ENCODE results near the gene HFM1.
"Not testable (repeated sequence)": the region's sequence is repeated elsewhere in the genome, so short reads cannot be mapped to it uniquely, and the experiment has no call there.

Gene HFM1

DNA sequence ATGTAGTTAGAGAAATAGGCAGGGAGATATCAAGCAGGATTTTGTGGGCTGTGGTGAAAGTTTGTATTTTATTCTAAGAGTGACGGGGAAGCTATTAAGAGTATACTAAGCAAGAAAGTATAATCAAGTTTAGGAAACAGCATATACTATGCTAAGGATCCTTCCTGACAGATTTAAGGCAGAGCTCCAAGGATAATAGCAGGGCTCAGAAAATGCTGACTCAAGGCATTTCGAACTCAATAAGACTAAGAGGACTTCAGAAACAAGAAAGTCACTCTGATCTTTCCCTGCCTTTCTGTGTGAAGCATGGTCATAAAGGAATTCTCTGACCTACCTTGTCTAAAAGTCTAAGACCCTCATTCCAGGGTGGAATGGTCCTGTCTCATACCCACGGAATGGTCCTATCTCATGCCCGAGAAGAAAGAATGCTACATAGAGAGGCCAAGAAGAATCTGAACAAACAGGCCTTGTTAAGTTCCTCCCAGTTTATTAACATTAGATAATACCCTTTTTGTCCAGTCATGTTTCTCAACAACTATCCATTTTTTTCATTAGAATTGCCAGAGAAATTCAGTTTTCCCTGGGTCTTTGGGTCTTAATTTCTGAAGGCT is 59.1 kb downstream of the HFM1 start:
- DNase-seq = no peak

DNA sequence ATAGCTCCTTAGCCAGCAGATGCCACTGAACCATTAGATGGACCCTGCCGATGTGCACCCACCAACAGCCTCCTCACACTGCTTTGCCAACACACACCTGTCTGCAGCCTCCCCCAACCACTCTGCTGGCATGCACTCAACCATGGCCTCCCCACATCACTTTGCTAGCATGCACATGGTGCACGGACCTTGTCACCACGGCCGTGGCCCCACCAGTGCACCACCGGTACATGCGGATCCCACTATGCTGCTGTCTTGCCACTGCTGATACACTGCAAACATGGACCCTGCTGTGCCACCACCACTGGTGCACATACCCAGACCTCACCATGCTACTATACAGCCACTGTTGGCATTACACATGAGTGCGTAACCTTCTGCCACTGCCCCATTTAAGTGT is 66.1 kb downstream of the HFM1 start:
- DNase-seq = no peak

DNA sequence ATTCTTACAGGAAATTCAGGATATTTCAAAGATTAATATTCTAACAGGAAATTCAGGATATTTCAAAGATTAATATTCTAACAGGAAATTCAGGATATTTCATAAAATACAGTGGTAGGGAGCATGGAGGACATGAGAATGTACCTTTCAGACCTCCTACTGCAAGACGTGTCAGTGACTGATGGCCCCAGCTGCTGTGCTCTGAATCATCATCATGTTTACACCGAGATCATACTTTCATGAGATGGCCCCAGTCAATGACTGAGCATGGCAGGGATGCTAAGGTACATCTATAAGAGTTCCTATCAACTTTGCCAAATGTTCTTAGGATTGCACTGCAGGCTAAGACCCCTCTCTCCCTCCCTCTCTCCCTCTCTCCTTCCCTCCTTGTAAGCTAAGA is 69.0 kb downstream of the HFM1 start:
- no peak for DNase-seq

DNA sequence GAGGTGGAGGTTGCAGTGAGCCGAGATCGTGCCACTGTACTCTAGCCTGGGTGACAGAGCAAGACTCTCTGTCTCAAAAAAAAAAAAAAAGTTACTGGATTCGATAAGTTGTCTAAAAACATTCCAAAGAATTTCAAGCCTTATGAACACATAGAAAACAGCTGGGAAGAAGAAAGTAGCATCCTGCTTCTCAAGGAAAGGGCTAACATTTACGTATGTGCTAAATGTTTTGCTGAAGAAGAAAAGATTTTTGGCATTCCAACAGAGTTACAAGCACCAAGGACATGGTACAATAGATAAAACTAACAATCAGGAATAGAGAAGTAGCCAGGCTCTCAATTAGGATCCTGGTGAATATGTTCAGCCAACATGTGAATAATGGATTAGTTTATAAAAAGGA is 69.8 kb downstream of the HFM1 start:
- DNase-seq = no peak

DNA sequence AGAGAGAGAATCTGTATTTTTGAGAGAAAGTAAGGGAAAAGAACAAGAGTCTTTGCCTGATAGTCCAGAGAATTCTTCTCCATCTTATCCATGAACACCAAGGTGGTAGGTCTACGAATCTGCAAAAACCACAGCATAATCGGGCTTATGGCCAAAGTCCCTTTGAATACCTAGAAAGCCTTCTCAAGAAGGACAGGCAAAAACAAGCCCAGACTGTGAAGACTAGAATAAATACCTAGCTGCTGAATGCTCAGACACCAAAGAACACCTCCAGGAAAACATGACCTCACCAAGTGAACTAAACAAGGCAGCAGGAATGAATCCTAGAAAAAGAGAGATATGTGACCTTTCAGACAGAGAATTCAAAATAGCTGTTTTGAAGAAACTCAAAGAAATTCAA is 79.2 kb downstream of the HFM1 start:
- DNase-seq = no peak

DNA sequence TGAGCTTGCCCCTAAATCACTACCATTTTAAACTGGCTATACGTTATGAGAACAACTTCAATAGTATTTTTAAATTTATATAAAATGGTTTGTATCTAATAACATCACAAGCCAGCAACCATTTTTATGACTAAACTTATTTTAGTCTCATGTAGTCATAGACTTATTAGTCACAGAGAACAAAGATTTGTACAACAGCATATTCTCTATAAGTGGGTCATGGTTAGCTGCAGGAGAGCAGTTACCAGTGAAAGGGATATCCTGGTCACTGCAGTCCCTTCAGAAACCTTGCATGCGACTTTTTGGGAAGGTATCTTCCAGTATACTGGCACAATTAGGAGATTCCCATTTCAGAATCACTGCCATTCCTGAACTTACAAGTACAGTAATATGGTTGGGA is 90.0 kb downstream of the HFM1 start:
- no peak for DNase-seq

DNA sequence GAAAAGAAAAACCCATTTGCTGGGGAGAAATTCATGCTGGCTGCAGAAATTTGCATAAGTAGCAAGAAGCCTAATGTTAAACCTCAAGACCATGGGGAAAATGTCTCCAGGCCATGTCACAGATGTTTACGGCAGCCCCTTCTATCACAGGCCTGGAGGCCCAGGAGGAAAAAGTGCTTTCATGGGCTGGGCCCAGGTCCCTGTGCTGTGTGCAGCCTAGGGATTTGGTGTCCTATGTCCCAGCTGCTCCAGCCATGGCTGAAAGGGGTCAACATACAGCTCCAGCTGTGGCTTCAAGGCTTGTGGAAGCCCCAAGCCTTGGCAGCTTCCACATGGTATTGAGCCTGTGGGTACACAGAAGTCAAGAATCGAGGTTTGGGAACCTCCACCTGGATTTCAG is 93.0 kb downstream of the HFM1 start:
- DNase-seq = no peak

DNA sequence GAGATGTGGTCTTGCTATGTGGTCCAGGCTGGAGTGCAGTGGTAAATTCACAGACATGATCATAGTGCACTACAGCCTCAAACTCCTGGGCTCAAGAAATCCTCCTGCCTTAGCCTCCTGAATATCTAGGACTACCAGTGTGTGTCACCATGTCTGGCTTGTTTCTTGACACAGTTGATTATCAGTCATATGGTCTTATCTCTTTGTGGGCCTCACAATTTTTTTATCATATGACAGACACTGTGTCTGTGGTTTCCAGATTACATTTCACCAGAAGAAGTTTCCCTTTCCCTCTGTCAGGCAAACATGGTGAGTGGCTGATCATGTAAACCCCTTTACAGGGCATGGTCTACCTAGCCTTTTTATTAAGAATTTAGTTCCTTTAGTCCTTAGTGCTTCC is 96.1 kb downstream of the HFM1 start:
- no peak for DNase-seq

DNA sequence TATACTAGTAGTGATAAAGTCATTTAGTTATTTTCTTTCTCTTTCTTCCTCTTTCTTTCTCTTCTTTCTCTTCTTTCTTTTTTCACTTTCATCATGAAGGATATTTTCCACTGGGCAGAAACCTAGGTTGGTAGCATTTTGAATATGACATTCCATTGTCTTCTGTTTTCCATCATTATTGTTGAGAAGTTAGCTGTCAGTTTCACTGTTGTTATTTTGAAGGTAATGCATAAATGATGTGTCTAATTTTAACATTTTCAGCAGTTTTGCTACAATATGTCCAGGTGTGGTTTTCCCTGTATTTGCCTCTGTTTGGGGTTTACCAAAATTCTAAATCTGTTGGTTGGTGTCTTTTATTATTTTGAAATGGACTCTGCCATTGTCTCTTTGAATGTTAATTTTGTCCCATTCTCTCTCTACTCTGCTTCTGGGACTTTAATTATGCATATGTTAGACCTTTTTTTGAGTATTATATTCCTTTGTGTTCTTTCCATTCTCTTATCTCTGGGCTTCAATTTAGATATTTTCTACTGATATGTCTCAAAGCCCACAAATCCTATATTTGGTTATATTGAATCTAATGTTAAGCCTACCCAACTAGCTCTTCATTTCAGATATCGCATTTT is 96.7 kb downstream of the HFM1 start:
- DNase-seq = no peak

DNA sequence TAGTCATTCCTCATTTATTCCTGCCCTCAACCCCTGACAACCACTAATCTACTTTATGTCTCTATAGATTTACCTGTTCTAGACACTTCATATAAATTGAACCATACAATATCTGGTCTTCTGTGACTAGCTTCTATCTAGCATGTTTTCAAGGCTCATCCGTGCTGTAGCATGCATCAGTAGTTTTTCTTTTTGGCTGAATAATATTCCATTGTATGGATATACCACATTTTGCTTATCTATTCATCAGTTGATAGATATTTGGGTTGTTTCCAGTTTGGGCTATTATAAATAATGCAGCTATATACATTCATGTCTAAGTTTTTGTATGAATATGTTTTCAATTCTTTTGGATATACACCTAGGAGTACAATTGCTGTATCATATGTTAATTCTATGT is 101.5 kb downstream of the HFM1 start:
- DNase-seq = no peak

DNA sequence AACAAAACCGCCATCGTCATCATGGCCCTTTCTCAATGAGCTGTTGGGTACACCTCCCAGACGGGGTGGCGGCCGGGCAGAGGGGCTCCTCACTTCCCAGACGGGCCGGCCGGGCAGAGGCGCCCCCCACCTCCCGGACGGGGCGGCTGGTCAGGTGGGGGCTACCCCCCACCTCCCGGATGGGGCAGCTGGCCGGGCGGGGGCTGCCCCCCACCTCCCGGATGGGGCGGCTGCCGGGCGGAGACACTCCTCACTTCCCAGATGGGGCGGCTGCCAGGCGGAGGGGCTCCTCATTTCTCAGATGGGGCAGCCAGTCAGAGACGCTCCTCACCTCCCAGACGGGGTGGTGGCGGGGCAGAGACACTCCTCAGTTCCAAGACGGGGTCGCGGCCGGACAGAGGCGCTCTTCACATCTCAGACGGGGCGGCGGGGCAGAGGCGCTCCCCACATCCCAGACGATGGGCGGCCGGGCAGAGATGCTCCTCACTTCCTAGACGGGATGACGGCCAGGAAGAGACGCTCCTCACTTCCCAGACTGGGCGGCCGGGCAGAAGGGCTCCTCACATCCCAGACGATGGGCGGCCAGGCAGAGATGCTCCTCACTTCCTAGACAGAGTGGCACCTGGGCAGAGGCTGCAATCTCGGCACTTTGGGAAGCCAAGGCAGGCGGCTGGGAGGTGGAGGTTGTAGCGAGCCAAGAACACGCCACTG is 115.6 kb downstream of the HFM1 start:
- DNase-seq = not testable (repeated sequence)

DNA sequence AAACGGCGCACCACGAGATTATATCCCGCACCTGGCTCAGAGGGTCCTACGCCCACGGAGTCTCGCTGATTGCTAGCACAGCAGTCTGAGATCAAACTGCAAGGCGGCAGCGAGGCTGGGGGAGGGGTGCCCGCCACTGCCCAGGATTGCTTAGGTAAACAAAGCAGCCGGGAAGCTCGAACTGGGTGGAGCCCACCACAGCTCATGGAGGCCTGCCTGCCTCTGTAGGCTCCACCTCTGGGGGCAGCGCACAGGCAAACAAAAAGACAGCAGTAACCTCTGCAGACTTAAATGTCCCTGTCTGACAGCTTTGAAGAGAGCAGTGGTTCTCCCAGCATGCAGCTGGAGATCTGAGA is 117.7 kb downstream of the HFM1 start:
- DNase-seq = not testable (repeated sequence)

DNA sequence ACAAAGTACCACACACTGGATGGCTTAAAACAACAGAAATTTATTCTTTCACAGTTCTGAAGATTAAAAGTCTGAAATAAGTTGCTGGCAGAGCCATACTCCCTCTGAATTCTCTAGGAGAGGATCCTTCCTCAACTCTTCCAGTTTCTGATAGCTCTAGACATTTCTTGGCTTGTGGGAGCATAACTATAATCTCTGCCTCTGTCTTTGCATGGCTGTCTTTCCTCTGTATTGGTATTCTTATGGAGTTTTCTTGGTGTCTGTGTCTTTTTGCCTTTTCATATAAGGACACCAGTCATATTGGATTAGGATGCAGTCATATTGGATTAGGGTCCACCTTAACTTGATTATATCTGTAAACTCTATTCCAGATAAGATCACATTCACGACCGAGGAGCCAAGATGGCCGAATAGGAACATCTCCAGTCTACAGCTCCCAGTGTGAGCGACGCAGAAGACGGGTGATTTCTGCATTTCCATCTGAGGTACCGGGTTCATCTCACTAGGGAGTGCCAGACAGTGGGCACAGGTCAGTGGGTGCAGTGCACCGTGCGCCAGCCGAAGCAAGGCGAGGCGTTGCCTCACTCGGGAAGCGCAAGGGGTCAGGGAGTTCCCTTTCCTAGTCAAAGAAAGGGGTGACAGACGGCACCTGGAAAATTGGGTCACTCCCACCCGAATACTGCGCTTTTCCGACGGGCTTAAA is 118.2 kb downstream of the HFM1 start:
- DNase-seq = not testable (repeated sequence)

DNA sequence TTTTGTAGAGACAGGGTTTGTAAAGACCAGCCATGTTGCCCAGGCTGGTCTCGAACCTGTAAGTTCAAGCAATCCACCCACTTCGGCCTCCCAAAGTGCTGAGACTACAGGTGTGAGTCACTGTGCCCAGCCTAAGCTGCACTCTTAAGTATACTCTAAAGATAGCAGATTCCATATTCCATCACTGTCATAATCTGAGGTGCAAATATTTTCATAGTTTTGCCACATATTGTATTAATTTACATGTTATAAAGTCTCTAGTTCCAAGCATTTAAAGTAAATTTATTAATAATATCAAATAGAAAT is 121.3 kb downstream of the HFM1 start:
- DNase-seq = no peak

DNA sequence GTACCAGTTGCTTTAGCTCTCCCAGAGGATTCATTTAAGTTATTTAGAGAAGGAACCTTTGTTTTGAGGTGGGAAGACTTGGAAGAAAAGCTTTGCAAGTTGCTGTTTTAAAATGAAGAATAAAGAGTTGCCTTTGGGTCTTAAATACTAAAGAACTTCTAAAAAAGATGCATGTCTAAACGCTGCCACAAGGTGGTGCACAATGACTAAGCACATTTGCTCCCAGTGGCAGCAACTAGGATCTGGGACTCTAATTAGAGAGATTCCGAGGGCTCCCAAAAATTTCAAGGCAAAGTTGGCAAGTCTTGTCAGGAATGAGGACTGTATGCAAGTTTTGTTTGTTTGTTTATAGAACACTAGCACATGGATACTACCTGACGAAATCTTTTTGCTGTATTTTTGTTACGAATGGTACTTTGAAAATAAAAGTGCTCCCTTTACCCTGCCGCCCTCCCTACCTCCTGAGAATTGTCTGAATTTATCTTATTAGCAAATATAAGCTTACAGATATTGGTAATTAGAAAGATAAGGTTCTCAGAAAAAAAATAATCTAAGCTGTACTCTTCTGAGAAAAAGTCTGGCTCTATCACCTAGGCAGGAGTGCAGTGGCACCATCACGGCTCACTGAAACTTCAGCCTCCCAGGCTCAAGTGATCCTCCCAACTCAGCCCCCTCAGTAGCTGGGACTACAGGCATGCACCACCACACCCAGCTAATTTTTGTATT is 121.8 kb downstream of the HFM1 start:
- DNase-seq = no peak

DNA sequence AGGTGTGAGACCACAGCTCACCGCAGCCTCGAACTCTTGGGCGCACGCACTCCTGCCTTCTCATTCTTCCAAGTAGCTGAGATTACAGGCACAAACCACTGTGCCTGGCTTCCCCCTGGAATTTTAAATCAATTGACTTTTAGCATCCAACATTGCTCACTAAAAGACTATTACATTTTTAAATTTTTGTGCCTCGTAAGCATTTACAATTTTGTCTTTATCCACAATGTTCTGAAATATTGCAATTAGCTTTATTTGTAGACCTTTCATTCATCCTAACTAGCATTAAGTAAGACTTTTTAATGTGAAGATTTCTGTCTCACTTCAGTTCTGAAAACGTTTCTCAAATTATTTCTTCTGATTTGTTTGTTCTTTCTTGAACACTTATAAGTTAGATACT is 122.9 kb downstream of the HFM1 start:
- no peak for DNase-seq

DNA sequence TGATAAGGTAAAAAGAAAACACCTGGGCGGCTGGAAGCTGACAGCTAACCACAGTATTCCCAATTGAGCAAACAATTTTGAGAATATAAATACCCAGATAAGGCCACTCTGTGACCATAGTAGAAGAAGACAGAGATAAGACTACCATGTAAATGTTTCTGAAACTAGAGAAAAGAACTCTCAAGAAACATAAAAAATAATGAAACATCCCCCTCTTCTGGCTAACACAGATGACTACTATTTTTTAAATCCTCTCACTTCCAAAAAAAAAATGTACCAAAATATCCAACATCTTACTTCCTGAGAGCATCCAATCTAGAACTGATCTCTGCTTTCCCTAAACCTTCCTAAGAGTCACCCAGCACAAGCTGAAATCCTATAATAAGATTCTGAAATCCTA is 125.9 kb downstream of the HFM1 start:
- DNase-seq = no peak

DNA sequence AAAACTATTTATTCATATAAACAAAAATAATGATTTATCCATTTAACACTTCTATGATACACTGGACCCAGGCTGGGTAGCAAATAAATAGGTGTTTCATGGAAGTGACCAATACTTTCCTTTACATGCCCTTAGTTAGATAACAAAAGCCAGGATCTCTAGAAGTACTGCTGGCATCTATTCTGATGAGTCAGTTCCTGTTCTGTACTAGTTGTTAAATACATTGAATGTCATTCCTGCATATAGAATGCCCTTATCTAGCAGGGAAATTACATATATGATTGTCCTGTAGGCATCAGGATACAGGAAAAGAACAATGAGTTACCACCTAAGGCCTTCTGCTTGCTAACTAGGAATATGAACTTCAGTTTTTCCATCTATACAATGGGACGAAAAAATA is 130.8 kb downstream of the HFM1 start:
- no peak for DNase-seq

DNA sequence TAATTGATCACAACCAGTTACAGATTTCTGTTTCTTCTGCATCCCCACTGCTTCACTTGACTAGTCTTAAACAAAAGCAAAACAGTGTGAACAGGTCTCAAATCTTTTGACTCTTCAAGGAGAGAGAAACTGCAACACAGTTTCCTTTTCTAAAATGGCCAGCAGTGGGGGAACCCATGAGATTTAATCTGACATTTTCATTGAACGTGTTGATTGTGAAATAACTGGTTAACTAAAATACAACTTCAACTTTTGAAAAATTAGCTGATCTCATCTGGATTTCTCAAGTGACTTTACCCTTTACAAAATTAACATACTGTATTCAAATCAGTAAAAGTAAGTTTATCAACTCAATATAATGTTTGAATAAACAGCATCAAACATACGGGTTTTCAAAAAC is 143.0 kb downstream of the HFM1 start:
- DNase-seq = no peak

DNA sequence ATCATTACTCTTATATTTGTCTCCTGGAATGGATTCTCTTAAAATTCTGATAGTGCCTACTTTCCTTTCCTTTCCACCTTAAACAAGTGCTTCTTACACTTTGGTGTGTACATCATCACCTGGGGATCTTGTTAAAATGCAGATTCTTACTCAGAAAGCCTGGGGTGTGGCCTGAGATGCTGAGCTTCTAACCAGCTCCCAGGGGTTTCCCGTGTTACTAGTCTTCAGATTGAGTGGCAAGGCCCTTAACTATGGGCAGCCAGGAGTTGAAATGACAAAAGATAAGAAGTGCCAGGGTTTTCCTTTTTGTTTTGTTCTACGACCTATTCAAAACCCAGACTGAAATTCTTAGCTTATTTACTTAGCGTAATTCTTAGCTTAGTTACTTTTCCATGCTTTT is 159.2 kb downstream of the HFM1 start:
- DNase-seq = no peak

DNA sequence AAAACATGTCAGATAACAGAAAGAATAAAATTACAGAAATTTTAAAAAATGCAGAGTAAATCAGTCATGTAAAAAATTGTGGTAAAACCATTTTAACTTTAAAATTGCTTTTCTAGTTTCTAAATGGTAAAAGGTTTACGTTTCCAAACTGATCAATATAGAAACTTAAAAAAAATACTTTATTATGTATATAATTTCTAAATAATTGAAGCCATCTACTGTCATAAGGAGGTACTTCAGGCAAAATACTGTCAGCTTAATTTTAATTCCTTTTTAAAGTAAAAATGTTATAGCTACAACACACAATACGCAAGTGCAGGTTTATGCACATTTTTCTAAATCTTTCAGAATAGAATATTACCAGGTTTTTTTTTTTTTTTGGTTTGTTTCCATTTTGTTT is 159.9 kb downstream of the HFM1 start:
- no peak for DNase-seq

DNA sequence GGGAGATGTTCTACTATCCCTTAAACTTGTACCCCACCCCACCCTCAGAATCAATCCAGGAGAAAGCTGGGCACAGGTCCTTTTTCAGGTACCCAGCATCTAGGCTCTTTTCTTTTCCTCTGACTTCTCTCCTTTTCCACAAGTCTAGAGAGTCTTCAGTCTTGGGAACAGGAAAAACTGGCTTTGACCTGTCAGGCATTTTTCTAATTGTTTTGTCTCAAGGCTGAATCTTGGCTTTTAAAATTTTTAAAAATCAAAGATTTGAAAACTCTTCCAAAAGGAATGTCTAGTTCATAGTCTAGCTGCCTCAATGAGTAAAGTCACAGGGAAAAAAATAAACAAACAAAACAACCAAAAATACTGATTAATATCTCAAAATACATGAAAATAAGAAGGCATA is 161.5 kb downstream of the HFM1 start:
- no peak for DNase-seq

DNA sequence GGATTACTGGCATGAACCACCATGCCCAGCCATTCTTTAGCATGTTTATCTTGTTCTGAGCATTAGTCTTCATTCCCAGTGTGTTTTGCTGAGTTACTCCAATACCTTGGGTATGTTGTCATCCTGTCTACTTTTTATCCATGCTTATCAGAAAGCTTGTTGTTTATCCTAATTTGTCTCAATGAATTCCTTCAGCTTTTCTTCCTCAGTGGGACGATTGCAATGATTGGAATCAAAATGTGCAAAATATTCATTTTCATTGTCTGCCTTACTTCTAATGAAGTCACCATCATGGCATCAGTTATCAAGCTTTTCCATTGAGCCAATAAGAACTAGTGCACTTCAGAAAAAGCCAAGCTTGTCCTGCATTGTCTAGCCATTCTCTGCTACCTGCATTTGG is 170.5 kb downstream of the HFM1 start:
- DNase-seq = no peak

DNA sequence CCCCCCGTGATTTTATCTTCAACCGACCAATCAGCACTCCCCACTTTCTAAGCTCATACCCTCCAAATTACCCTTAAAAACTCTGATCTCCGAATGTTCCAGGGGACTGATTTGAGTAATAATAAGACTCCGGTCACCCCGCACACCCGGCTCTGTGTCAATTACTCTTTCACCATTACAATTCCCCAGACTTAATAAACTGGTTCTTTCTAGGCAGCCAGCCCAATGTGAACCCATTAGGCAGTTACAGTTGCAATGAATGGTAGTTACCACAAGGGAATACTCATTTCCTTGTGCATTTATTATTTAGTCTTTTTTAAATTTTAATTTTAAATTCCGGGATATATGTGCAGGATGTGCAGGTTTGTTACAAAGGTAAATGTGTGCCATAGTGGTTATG is 177.9 kb downstream of the HFM1 start:
- DNase-seq = no peak
